ENCODE measurements around the gene PSMG4.

PSMG4 gene

DNA sequence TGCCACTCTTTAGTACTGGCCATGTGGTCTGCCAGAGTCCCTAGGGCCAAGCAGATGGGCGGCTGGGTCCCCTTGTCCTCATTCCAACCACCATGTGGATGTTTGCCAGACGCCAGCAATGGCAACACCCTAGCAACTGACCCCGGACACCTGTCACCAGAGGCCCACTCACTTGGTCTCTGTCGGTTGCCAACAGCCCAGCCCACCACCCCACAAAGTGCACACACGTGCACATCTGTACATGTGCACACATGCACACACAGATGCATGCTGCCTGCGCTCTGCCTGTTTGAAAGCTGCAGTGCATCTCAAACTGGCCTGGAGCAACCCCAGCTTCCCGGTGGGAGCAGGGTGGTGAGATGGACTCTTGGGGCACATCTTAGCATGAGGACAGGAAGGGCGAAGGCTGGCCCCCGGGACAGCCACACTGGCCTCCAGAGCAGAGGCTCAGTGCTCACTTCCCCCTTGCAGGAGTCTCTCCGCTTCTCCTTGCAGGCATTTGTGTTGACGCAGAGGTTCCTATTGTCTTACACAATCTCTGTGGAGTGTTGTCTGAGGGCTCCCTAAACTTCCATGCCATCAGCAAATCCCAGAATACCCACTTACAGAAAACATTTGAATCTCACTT, 54.0 kb downstream of the PSMG4 start:
- no peak for DNase-seq

DNA sequence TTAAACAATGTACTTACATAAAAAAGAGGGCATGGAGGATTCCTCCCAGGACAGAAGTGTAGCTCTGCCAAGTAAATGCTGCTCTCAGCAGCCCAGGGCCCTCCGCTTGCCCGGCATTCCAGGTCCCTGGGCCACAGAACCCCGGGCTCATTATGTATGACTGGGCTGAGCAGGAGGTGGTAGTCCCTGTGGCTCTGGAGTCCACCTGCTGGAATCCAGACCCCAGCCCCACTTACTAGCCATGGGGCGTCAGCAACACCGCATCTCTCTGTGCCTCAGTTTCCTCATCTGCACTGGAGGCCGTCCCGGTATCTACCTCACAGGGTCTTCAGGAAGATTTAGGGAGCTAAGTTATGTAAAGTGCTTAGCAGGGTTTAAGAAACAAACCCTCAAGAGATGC, 55.4 kb downstream of the PSMG4 start:
- DNase-seq: no peak

DNA sequence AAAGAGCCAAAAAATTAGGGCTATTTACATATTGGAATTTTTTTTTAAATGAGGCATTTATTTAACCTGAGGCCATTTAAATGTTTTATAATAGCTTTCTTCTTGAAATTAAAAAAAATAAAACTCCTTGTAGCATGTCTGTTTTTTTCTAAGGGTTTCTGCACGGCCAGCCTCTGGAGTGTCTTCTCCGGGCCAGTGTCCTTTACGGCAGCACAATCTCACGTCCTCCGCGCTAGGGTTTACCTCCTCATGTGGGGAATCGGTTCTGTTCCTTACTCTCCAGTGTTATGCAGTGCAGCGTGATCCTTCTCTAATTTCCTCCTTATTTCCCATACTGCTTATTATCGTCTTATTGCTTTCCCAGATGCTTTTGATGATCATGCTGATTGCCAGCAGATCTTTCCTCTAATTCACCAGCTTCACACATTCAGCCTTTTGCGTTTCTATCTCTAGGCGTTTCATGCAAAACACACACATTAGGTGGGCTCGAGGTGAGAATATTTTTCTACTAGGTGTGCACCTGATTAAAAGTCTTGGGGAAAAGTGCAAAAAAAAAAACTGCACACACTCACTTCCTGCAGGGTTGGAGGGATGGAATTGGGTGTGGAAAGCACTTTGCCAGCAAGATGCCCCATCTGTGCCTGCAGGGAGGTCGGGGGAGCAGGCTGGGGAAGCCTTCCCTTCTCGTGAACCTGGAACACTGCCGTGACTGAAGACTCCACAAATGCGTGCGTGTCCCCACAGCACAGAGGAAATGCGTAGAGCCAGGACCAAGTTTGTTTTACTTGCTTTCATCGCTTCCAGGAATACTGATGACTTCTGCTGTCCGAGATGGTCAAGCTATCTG, 56.1 kb downstream of the PSMG4 start:
- DNase-seq: no peak

DNA sequence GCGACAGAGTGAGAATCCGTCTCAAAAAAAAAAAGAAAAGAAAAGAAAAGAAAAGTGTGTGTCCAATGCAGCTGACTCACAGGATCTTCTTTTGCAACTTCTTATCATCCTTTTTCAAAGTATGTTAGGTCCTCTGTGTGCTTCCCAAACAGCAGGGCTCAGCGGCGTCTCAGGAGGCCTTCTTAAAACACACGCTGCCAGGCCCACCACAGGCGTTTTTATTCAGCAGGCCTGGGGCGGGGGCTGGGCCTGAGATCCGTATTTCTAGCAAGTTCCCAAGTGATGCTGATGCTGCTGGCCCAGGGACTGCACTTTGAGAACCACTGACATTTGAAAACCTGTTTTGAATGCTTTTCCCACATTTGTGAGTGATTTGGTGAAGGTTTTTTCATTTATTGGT, 57.1 kb downstream of the PSMG4 start:
- DNase-seq: no peak

DNA sequence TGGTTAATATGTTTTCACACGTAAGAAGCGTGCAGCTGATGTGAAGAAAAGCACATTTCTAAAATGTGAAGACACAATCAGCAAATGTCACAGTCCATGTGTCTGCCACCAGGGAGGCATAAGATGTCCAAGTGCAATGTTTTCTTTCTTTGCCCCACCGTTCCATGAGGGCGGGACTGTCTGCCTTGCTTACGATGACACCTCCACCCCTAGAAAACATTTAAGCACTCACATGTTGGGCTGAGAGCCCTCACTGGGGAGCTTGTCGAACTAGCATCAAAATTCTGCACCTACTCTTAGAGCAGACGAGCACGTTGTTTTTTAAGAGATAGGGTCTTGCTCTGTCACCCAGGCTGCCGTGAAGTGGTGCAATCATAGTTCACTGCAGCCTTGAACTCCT, 57.6 kb downstream of the PSMG4 start:
- DNase-seq: no peak

DNA sequence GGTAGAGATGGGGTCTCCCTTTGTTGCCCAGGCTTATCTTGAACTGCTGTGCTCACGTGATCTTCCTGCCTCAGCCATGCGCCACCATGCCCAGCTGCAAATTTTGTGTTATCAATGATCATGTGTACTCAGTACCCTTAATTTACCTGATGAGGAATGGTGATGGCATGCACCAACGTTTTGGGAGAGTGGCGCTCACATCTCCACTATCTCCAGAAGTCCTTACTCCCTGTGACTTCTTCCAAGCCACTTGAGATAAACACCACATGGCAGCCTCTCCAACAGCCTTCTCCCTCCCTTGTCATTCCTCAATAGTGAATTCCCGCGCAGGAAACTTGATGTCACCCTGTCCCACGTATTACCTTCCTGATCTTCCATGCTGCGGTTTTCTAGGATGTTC, 58.1 kb downstream of the PSMG4 start:
- DNase-seq: no peak
